H9 (cell line): ENCODE data around the gene ZNF354B. TPM values are rescaled to one million over a fixed set of nuclear protein-coding genes. Genes with fewer than 3 reads are reported as not detected.
"Not testable (repeated sequence)": the region's sequence is repeated elsewhere in the genome, so short reads cannot be mapped to it uniquely, and the experiment has no call there.

Source experiments
- DNase-seq: peaks from one replicate; pipeline ENCODE4 v3.0.0-alpha.2; 2017
- H2AFZ ChIP-seq: one replicate; pipeline ENCODE4 v1.6.1; 2013; ENCODE audit warnings: mild to moderate bottlenecking, low read length, control low read depth, moderate library complexity
- H2AK5ac ChIP-seq: 2 replicates; pipeline ENCODE4 v1.6.1; 2013; ENCODE audit warnings: low read length, control low read depth, mixed read lengths; ENCODE audit not compliant: insufficient read length
- H2BK120ac ChIP-seq: one replicate; pipeline ENCODE4 v1.6.1; 2013; ENCODE audit warnings: low read depth, mild to moderate bottlenecking, low read length, control low read depth, inconsistent platforms; ENCODE audit not compliant: poor library complexity, severe bottlenecking
- H2BK12ac ChIP-seq: 2 replicates; pipeline ENCODE4 v1.6.1; 2013; ENCODE audit warnings: low read length, control low read depth, mixed read lengths, low read depth; ENCODE audit not compliant: insufficient read length
- H2BK15ac ChIP-seq: 2 replicates; pipeline ENCODE4 v1.6.1; 2013; ENCODE audit warnings: low read depth, low read length, control low read depth
- H2BK20ac ChIP-seq: one replicate; pipeline ENCODE4 v1.6.1; 2013; ENCODE audit warnings: low read depth, mild to moderate bottlenecking, low read length, control low read depth, inconsistent platforms; ENCODE audit not compliant: poor library complexity, severe bottlenecking
- H2BK5ac ChIP-seq: 2 replicates; pipeline ENCODE4 v1.6.1; 2013; ENCODE audit warnings: low read length, control low read depth, mixed read lengths; ENCODE audit not compliant: insufficient read length
- H3K14ac ChIP-seq: 2 replicates; pipeline ENCODE4 v1.6.1; 2013; ENCODE audit warnings: low read length, control low read depth; ENCODE audit not compliant: insufficient read depth
- H3K18ac ChIP-seq: 2 replicates; pipeline ENCODE4 v1.6.1; 2013; ENCODE audit warnings: low read depth, mild to moderate bottlenecking, mixed read lengths, low read length, control low read depth; ENCODE audit not compliant: insufficient read length
- H3K23ac ChIP-seq: 2 replicates; pipeline ENCODE4 v1.6.1; 2013; ENCODE audit warnings: low read length, control low read depth, mixed read lengths, low read depth; ENCODE audit not compliant: insufficient read length
- H3K23me2 ChIP-seq: 2 replicates; pipeline ENCODE4 v1.6.1; 2013; ENCODE audit warnings: low read depth, mild to moderate bottlenecking, mixed read lengths, low read length, control low read depth; ENCODE audit not compliant: insufficient read length, poor library complexity, severe bottlenecking
- H3K27ac ChIP-seq: 2 replicates; pipeline ENCODE4 v1.5.1; 2013; ENCODE audit warnings: low read length, control low read depth, mixed read lengths, low read depth; ENCODE audit not compliant: insufficient read length
- H3K27me3 ChIP-seq: 2 replicates; pipeline ENCODE4 v1.6.1; 2013; ENCODE audit warnings: low read length, control low read depth, inconsistent platforms; ENCODE audit not compliant: insufficient read depth
- H3K4ac ChIP-seq: 2 replicates; pipeline ENCODE4 v1.6.1; 2013; ENCODE audit warnings: low read depth, mild to moderate bottlenecking, control low read depth, inconsistent platforms, low read length, moderate library complexity
- H3K4me1 ChIP-seq: 2 replicates; pipeline ENCODE4 v1.6.1; 2013; ENCODE audit warnings: low read length, control low read depth, inconsistent platforms; ENCODE audit not compliant: insufficient read depth
- H3K4me2 ChIP-seq: 2 replicates; pipeline ENCODE4 v1.6.1; 2013; ENCODE audit warnings: low read length, control low read depth, mixed read lengths; ENCODE audit not compliant: insufficient read length, insufficient read depth
- H3K56ac ChIP-seq: 2 replicates; pipeline ENCODE4 v1.6.1; 2013; ENCODE audit warnings: low read depth, mild to moderate bottlenecking, mixed read lengths, low read length, control low read depth; ENCODE audit not compliant: insufficient read length
- H3K79me1 ChIP-seq: 2 replicates; pipeline ENCODE4 v1.6.1; 2013; ENCODE audit warnings: low read depth, mild to moderate bottlenecking, moderate library complexity, low read length, control low read depth, inconsistent platforms; ENCODE audit not compliant: insufficient read depth, poor library complexity, severe bottlenecking
- H3K79me2 ChIP-seq: 2 replicates; pipeline ENCODE4 v1.6.1; 2013; ENCODE audit warnings: low read length, control low read depth, inconsistent platforms; ENCODE audit not compliant: insufficient read depth
- H3K9ac ChIP-seq: 2 replicates; pipeline ENCODE4 v1.6.1; 2013; ENCODE audit warnings: low read length, control low read depth, mixed read lengths; ENCODE audit not compliant: insufficient read length; ENCODE audit errors: extremely low read depth
- H3K9me3 ChIP-seq: one replicate; pipeline ENCODE4 v1.6.1; 2013; ENCODE audit warnings: low read depth, low read length, inconsistent platforms; ENCODE audit not compliant: control insufficient read depth
- H3T11ph ChIP-seq: one replicate; pipeline ENCODE4 v1.6.1; 2013; ENCODE audit warnings: mild to moderate bottlenecking, low read length, control low read depth, inconsistent platforms
- H4K20me1 ChIP-seq: one replicate; pipeline ENCODE4 v1.6.1; 2013; ENCODE audit not compliant: control insufficient read depth, insufficient read length, insufficient read depth
- H4K5ac ChIP-seq: 2 replicates; pipeline ENCODE4 v1.6.1; 2013; ENCODE audit warnings: low read depth, mild to moderate bottlenecking, mixed read lengths, low read length, control low read depth; ENCODE audit not compliant: insufficient read length
- H4K8ac ChIP-seq: replicated peaks from 2 replicates; pipeline ENCODE4 v1.6.1; 2013; ENCODE audit warnings: low read length, control low read depth, mixed read lengths, low read depth; ENCODE audit not compliant: insufficient read length
- H4K91ac ChIP-seq: 2 replicates; pipeline ENCODE4 v1.6.1; 2013; ENCODE audit warnings: low read depth, mild to moderate bottlenecking, moderate library complexity, mixed read lengths, low read length, control low read depth; ENCODE audit not compliant: insufficient read length
- H3K27ac Mint-ChIP-seq, 3 experiments: 2 replicates in 2 of 3; 3 replicates in 1 of 3; pipeline ENCODE4 v1.8.0; 2020 to 2021; ENCODE audit warnings: mixed read lengths in 3 of 3, mild to moderate bottlenecking in 1 of 3, moderate library complexity in 1 of 3
- H3K27me3 Mint-ChIP-seq: 2 replicates; pipeline ENCODE4 v1.8.0; 2021; ENCODE audit warnings: low read depth, mild to moderate bottlenecking, moderate library complexity, mixed read lengths
- H3K36me3 Mint-ChIP-seq, 3 experiments: 2 replicates in 2 of 3; 3 replicates in 1 of 3; pipeline ENCODE4 v1.8.0; 2020 to 2021; ENCODE audit warnings: low read depth in 3 of 3, mixed read lengths in 3 of 3; ENCODE audit not compliant: insufficient read depth in 1 of 3
- H3K4me1 Mint-ChIP-seq, 2 experiments: 2 replicates each; pipeline ENCODE4 v1.8.0; 2020; ENCODE audit warnings: mixed read lengths in 2 of 2
- H3K4me3 Mint-ChIP-seq, 2 experiments: 2 replicates in 1 of 2; 3 replicates in 1 of 2; pipeline ENCODE4 v1.8.0; 2020 to 2021; ENCODE audit warnings: mild to moderate bottlenecking in 2 of 2, mixed read lengths in 2 of 2, moderate library complexity in 1 of 2
- H3K9me3 Mint-ChIP-seq, 2 experiments: 2 replicates in 1 of 2; 3 replicates in 1 of 2; pipeline ENCODE4 v1.8.0; 2020; ENCODE audit warnings: mild to moderate bottlenecking in 2 of 2, mixed read lengths in 2 of 2, moderate library complexity in 1 of 2
- CTCF ChIP-seq: fragments of 200-600 bp; sonication (generic); conservative IDR thresholded peaks from 3 replicates; pipeline ENCODE4 v1.8.0; 2021; ENCODE audit warnings: antibody characterized with exemption, mild to moderate bottlenecking
- WGBS: extraction: QIAGEN DNeasy Blood & Tissue Kit; methylation state at CpG from one replicate; pipeline ENCODE4 v1.1.7; 2013; ENCODE audit warnings: missing lambda C conversion rate, low lambda C conversion rate, mixed read lengths; ENCODE audit not compliant: insufficient read length; ENCODE audit errors: extremely low coverage; 5-methylcytosine and 5-hydroxymethylcytosine counted together
- total RNA-seq: library from RNA; stranded (reverse); gene quantifications from 2 replicates; pipeline ENCODE4 v1.2.1, GENCODE V29; 2021

The ZNF354B gene
- total RNA-seq, 1 experiment from 2014 or later, result 20.6 TPM

DNA sequence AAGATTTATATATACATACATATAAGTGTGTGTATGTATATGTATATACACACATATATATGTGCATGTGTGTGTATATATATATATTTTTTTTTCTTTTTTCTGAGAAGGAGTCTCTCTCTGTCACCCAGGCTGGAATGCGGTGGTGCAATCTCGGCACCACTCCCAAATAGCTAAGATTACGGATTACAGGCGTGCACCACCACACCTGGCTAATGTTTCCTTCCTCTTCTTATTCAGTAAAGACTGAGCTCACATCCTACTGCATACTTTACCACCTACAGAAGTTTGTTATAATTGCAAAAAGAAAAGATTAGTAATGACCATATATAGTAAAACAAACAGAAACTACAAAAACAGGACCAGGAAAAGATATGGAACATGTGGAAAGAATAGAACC is 23.1 kb upstream of the ZNF354B start:
- Histone ChIP-seq H3K79me1 (no peaks in the 10 kb centered on the region), H3K27me3 (no peaks in the 10 kb centered on the region), H3K56ac (no peak overlapping the region), H2BK5ac (no peak overlapping the region), H3K4me2 (no peak overlapping the region), H3T11ph (no peak overlapping the region), H4K8ac (no peak overlapping the region), H2BK12ac (no peak overlapping the region), H2BK120ac (no peak overlapping the region), H4K20me1 (no peaks in the 10 kb centered on the region), H3K9me3 (no peaks in the 10 kb centered on the region), H2AFZ (no peak overlapping the region), H2AK5ac (no peak overlapping the region), H3K9ac (no peak overlapping the region), H4K5ac (no peak overlapping the region), H4K91ac (no peak overlapping the region), H3K23me2 (no peaks in the 10 kb centered on the region), H3K27ac (no peak overlapping the region), H3K23ac (no peak overlapping the region), H2BK15ac (no peak overlapping the region), H3K4me1 (no peaks in the 10 kb centered on the region), H3K14ac (no peak overlapping the region), H3K18ac (no peak overlapping the region), H3K4ac (no peak overlapping the region), H3K79me2 (no peaks in the 10 kb centered on the region), H2BK20ac (no peak overlapping the region)
- Mint-ChIP-seq H3K36me3 (no peaks in the 10 kb centered on the region), H3K27me3 (no peaks in the 10 kb centered on the region), H3K9me3 (peaks cover 28 to 42% of the 10 kb centered on the region in 2 experiments), H3K27ac (no peak overlapping the region), H3K4me1 (peaks cover 4 to 6% of the 10 kb centered on the region in 2 experiments), H3K4me3 (no peak overlapping the region)
- TF ChIP-seq CTCF, result no peak
- no peak for DNase-seq
- no CpG with 5 or more reads among the region's 4 CpGs for WGBS

GRCh38 chr5:178838695-178839318 is 20.9 kb upstream of the ZNF354B start:
- H2AK5ac ChIP-seq, H4K20me1 ChIP-seq, H3K4me3 Mint-ChIP-seq, H2BK20ac ChIP-seq, H3K79me1 ChIP-seq, H2BK15ac ChIP-seq, H3K27ac ChIP-seq, H2BK5ac ChIP-seq, H3K9me3 ChIP-seq, H4K91ac ChIP-seq, H3K14ac ChIP-seq, H3K4ac ChIP-seq, H2AFZ ChIP-seq, H4K8ac ChIP-seq, H3K23me2 ChIP-seq, H3K18ac ChIP-seq, H3K27me3 ChIP-seq, H3K79me2 ChIP-seq, H3K27ac Mint-ChIP-seq, H3K56ac ChIP-seq, H3K36me3 Mint-ChIP-seq, H3K4me1 Mint-ChIP-seq, H3K4me1 ChIP-seq, H3K4me2 ChIP-seq, H3K23ac ChIP-seq, H3T11ph ChIP-seq, H3K27me3 Mint-ChIP-seq, DNase-seq, H2BK12ac ChIP-seq, H2BK120ac ChIP-seq, H4K5ac ChIP-seq, H3K9ac ChIP-seq: not testable (repeated sequence)
- no CpG with 5 or more reads among the region's 28 CpGs for WGBS
- H3K9me3 Mint-ChIP-seq, result peaks cover 20 to 39% of the 10 kb centered on the region in 2 experiments
